ENCODE data around the gene FKBP2.

DNA sequence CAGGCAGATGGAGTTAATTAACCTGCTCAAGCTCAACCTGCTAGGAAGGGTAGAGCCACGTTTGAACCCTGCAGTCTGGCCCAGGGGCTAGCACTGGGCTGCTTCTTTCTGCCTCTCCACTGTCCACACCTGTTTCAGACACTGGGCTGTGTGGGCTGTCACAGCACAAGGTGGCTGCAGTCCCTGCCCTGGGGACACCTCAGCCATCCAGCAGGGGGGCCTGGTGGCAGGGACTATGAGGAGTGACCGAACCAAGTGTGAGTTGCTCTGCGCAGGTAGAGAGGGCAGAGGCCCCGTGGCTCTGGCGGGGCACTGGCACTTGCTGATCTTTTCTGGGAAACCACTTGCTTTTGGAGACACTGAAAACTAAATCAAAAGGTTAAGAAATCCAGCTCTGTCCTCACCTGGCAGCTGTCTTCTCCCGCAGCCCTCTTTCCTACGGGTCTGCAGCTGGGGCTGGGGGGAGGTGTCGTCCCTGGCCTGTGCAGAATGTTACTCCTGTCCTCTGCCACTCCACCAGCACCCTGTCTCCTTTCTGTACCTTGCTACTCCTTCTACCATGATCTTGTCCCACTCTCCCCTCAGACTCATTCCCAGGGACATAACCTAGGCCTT, 37.8 kb downstream of the FKBP2 start:
- TF ChIP-seq, protein P1, sequence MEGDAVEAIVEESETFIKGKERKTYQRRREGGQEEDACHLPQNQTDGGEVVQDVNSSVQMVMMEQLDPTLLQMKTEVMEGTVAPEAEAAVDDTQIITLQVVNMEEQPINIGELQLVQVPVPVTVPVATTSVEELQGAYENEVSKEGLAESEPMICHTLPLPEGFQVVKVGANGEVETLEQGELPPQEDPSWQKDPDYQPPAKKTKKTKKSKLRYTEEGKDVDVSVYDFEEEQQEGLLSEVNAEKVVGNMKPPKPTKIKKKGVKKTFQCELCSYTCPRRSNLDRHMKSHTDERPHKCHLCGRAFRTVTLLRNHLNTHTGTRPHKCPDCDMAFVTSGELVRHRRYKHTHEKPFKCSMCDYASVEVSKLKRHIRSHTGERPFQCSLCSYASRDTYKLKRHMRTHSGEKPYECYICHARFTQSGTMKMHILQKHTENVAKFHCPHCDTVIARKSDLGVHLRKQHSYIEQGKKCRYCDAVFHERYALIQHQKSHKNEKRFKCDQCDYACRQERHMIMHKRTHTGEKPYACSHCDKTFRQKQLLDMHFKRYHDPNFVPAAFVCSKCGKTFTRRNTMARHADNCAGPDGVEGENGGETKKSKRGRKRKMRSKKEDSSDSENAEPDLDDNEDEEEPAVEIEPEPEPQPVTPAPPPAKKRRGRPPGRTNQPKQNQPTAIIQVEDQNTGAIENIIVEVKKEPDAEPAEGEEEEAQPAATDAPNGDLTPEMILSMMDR (IDR thresholded peaks at IDR 0.05; ENCODE audit: low read depth, low read length, missing input control), result no peak
- no peak for TF ChIP-seq HNF4G (IDR thresholded peaks at IDR 0.05)
- no peak for TF ChIP-seq RXRA (IDR thresholded peaks at IDR 0.05)

Measured in liver (tissue), 3 donors.